Measurements from ENCODE around the gene SUMF2.
A peak's percentile ranks its signal among the peaks of the same experiment; 100 is the strongest.
"Not testable (repeated sequence)": the region's sequence is repeated elsewhere in the genome, so short reads cannot be mapped to it uniquely, and the experiment has no call there.

SUMF2 gene

DNA sequence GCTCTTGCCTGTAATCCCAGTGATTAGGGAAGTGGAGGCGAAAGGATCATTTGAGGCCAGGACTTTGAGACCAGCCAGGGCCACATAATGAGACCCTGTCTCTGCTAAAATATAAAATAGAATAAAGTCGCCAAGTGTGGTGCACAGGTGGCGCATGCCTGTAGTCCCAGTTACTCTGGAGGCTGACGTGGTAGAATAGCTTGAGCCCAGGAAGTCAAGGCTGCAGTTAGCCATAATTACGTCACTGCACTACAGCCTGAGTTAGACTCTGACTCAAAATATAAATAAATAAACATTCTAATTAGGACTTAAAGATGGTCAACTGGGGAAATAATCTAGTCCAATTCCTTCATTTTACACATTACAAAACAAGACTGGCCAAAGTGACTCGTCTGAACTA, 41.4 kb downstream of the SUMF2 start:
- peaks cover 5 to 13% of the 10 kb centered on the region in 2 donors for H3K4me1 ChIP-seq (ENCODE audit: control insufficient read depth in 1 of 2, insufficient read depth in 2 of 2, low read length in 2 of 2)
- peaks cover 12 to 34% of the 10 kb centered on the region in 2 donors for H3K36me3 ChIP-seq (ENCODE audit: control insufficient read depth in 1 of 2, insufficient read depth in 2 of 2, low read length in 2 of 2)
- peak overlapping the region; percentile 91 for H3K27ac ChIP-seq (ENCODE audit: low read depth, low read length)
- peak overlapping the region; percentile 91 to 95 for H3K4me3 ChIP-seq (ENCODE audit: low read depth in 1 of 2, low read length in 2 of 2)
- H3K9me3 ChIP-seq (ENCODE audit: control insufficient read depth in 1 of 2, low read length in 2 of 2) = no peaks in the 10 kb centered on the region
- H3K27me3 ChIP-seq (ENCODE audit: control insufficient read depth in 1 of 2, insufficient read depth in 2 of 2, low read length in 2 of 2) = no peaks in the 10 kb centered on the region
- H3K9ac ChIP-seq (ENCODE audit: low read depth in 1 of 2, low read length in 2 of 2) = peak overlapping the region; percentile 93 to 97

DNA sequence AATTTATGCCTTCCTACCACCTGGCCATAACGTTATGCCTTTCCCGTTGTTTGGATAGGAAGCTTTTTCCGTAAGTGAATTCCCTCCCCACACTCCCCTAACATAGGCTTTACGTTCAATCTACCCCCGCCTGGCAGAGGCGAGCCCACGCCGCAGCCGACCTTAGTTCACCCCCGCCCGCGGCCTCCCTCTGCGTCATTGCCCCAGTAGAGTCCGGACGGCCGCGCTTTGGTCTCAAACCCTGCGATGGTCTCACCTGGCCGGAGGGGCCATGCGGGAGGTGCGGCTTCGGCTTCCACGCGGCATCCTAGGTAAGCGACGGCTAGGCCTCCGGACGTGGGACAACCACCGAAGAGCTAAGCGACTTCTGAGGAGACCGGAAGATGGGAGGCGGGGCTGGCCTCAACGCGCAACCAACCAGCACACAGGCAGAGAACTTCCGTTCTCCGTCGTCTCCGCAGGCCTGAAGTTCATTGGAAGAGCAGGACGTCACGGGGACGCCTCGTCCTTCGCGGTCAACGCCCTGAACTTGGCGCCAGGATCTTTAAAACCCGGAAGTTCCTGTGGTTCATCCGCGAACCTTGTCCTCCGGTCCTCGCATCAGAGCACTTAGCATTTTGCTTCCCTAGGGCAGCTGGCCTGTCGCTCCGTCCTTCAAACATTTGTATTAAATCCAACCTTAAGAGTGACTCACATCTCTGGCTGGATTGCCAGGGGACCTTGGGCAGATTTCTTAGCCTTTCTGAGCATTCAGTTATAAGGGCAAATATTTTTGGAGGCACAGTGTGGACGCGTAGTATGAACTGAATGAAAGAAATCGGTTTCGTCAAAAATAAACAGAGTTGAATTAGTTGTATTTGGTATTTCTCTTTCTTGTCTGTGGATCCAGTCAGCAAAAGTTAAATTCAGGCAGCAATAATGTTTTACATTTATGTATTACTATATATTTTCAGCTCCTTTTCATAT, 42.3 kb downstream of the SUMF2 start, which contains the start of gene CHCHD2:
TSS of gene CHCHD2 (minus strand) at position 369 of the 966 bp plus-strand sequence. CDS start at position 306, 63 bp downstream.
- Histone ChIP-seq H3K4me1 (ENCODE audit: control insufficient read depth in 1 of 2, insufficient read depth in 2 of 2, low read length in 2 of 2) (peaks cover 5 to 13% of the 10 kb centered on the region in 2 donors), H3K9me3 (ENCODE audit: control insufficient read depth in 1 of 2, low read length in 2 of 2) (no peaks in the 10 kb centered on the region), H3K4me3 (ENCODE audit: low read depth in 1 of 2, low read length in 2 of 2) (peak within 1 kb of the TSS; percentile 91 to 95), H3K36me3 (ENCODE audit: control insufficient read depth in 1 of 2, insufficient read depth in 2 of 2, low read length in 2 of 2) (peaks cover 10 to 25% of the 10 kb centered on the region in 2 donors), H3K27ac (ENCODE audit: low read depth, low read length) (peak within 1 kb of the TSS; percentile 91), H3K27me3 (ENCODE audit: control insufficient read depth in 1 of 2, insufficient read depth in 2 of 2, low read length in 2 of 2) (no peaks in the 10 kb centered on the region), H3K9ac (ENCODE audit: low read depth in 1 of 2, low read length in 2 of 2) (peak within 1 kb of the TSS; percentile 93 to 97)

DNA sequence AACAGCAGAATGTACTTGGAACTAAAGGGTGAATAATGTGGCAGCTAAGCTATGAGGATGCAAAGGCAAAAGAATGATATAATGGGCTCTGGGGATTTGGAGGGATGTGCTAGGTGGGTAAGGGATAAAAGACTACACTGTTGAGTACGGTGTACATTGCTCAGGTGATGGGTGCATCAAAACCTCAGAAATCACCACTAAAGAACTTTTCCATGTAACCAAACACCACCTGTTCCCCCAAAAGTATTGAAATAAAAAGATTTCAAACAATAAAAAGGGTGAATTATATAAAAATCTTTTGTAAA, 43.8 kb downstream of the SUMF2 start:
- H3K27me3 ChIP-seq (ENCODE audit: control insufficient read depth in 1 of 2, insufficient read depth in 2 of 2, low read length in 2 of 2) = no peaks in the 10 kb centered on the region
- no peaks in the 10 kb centered on the region for H3K9me3 ChIP-seq (ENCODE audit: control insufficient read depth in 1 of 2, low read length in 2 of 2)
- no peak overlapping the region for H3K4me3 ChIP-seq (ENCODE audit: low read depth in 1 of 2, low read length in 2 of 2)
- no peak overlapping the region for H3K27ac ChIP-seq (ENCODE audit: low read depth, low read length)
- H3K4me1 ChIP-seq (ENCODE audit: control insufficient read depth in 1 of 2, insufficient read depth in 2 of 2, low read length in 2 of 2) = peaks cover 5 to 13% of the 10 kb centered on the region in 2 donors
- no peak overlapping the region for H3K9ac ChIP-seq (ENCODE audit: low read depth in 1 of 2, low read length in 2 of 2)
- peaks cover 7 to 14% of the 10 kb centered on the region in 2 donors for H3K36me3 ChIP-seq (ENCODE audit: control insufficient read depth in 1 of 2, insufficient read depth in 2 of 2, low read length in 2 of 2)

- Histone ChIP-seq H3K9me3 (ENCODE audit: control insufficient read depth in 1 of 2, low read length in 2 of 2) (no peaks in the 10 kb centered on the region), H3K4me3 (ENCODE audit: low read depth in 1 of 2, low read length in 2 of 2) (no peak overlapping the region), H3K36me3 (ENCODE audit: control insufficient read depth in 1 of 2, insufficient read depth in 2 of 2, low read length in 2 of 2) (no peaks in the 10 kb centered on the region), H3K27ac (ENCODE audit: low read depth, low read length) (no peak overlapping the region), H3K27me3 (ENCODE audit: control insufficient read depth in 1 of 2, insufficient read depth in 2 of 2, low read length in 2 of 2) (peaks cover 0 to under 1% of the 10 kb centered on the region in 2 donors), H3K9ac (ENCODE audit: low read depth in 1 of 2, low read length in 2 of 2) (no peak overlapping the region), H3K4me1 (ENCODE audit: control insufficient read depth in 1 of 2, insufficient read depth in 2 of 2, low read length in 2 of 2) (peaks cover 0 to 4% of the 10 kb centered on the region in 2 donors)
These were observed 46.5 kb downstream of the SUMF2 start for GRCh38 chr7:56110611-56111010.

DNA sequence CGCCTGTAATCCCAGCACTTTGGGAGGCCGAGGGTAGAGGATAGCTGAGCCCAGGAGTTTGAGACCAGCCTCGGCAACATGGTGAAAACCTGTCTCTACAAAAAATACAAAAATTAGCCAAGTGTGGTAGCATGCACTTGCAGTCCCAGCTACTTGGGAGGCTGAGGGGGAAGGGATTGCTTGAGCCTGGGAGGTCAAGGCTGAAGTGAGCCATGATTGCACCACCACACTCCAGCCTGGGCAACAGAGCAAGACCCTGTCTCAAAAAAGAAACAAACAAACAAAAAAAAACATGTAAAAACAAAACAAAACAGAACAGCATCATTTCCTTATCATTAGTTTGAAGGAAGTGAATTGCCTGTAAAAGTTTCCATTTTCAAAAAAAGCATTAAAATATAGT, 48.2 kb downstream of the SUMF2 start:
- not testable (repeated sequence) for H3K36me3 ChIP-seq (ENCODE audit: control insufficient read depth in 1 of 2, insufficient read depth in 2 of 2, low read length in 2 of 2); H3K9ac ChIP-seq (ENCODE audit: low read depth in 1 of 2, low read length in 2 of 2); H3K27me3 ChIP-seq (ENCODE audit: control insufficient read depth in 1 of 2, insufficient read depth in 2 of 2, low read length in 2 of 2); H3K4me1 ChIP-seq (ENCODE audit: control insufficient read depth in 1 of 2, insufficient read depth in 2 of 2, low read length in 2 of 2); H3K27ac ChIP-seq (ENCODE audit: low read depth, low read length); H3K9me3 ChIP-seq (ENCODE audit: control insufficient read depth in 1 of 2, low read length in 2 of 2); H3K4me3 ChIP-seq (ENCODE audit: low read depth in 1 of 2, low read length in 2 of 2)

DNA sequence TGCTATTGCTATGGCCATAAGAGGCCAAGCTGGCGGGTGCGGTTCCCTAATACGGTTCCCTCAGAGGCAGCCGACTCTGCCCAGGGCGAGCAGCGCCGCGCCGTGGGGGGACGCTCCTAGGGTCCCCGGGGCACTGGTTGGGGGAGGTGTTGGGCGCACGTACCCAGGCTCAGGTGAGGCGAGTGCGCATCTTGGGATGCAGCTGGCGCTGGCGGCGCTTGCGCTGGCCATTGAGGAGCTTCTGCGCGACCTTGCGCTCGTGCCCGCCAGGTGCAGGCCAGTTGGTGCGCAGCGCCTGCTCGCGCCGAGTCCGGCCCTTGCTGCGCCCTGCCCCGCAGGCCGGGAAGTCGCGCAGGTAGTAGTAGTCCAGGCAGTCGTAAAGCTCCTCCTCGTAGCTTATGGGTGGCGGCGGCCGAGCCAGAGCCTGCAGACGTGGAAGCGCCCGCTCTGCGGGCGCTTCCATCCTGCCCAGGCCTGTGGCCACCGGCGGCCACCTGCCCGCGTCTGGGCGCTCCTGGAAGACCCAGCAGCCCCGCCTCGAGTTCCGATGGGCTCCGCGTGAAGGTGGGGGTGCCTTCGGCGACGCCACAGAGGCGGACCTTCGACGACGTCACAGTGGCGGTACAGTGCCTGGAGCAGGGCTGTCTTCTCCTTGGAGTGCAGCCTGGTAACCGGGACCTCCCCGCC, 51.9 kb downstream of the SUMF2 start, which contains the start of gene NUPR2:
TSS of gene NUPR2 (minus strand) at position 566 of the 687 bp plus-strand sequence. CDS start at position 463, 103 bp downstream.
- Histone ChIP-seq H3K4me1 (ENCODE audit: control insufficient read depth in 1 of 2, insufficient read depth in 2 of 2, low read length in 2 of 2) (no peaks in the 10 kb centered on the region), H3K4me3 (ENCODE audit: low read depth in 1 of 2, low read length in 2 of 2) (peak within 1 kb of the TSS in 1 of 2 donors; percentile 36), H3K9ac (ENCODE audit: low read depth in 1 of 2, low read length in 2 of 2) (no peak within 1 kb of the TSS), H3K27me3 (ENCODE audit: control insufficient read depth in 1 of 2, insufficient read depth in 2 of 2, low read length in 2 of 2) (peaks cover 0 to 10% of the 10 kb centered on the region in 2 donors), H3K27ac (ENCODE audit: low read depth, low read length) (no peak within 1 kb of the TSS), H3K36me3 (ENCODE audit: control insufficient read depth in 1 of 2, insufficient read depth in 2 of 2, low read length in 2 of 2) (no peaks in the 10 kb centered on the region), H3K9me3 (ENCODE audit: control insufficient read depth in 1 of 2, low read length in 2 of 2) (no peaks in the 10 kb centered on the region)

- no peak overlapping the region for H3K9ac ChIP-seq (ENCODE audit: low read depth in 1 of 2, low read length in 2 of 2)
- no peak overlapping the region for H3K27ac ChIP-seq (ENCODE audit: low read depth, low read length)
- no peaks in the 10 kb centered on the region for H3K4me1 ChIP-seq (ENCODE audit: control insufficient read depth in 1 of 2, insufficient read depth in 2 of 2, low read length in 2 of 2)
- H3K9me3 ChIP-seq (ENCODE audit: control insufficient read depth in 1 of 2, low read length in 2 of 2) = no peaks in the 10 kb centered on the region
- H3K4me3 ChIP-seq (ENCODE audit: low read depth in 1 of 2, low read length in 2 of 2) = no peak overlapping the region
- H3K36me3 ChIP-seq (ENCODE audit: control insufficient read depth in 1 of 2, insufficient read depth in 2 of 2, low read length in 2 of 2) = no peaks in the 10 kb centered on the region
- peaks cover 0 to 3% of the 10 kb centered on the region in 2 donors for H3K27me3 ChIP-seq (ENCODE audit: control insufficient read depth in 1 of 2, insufficient read depth in 2 of 2, low read length in 2 of 2)
These were observed 57.4 kb downstream of the SUMF2 start for GRCh38 chr7:56121440-56121839.

- no peaks in the 10 kb centered on the region for H3K9me3 ChIP-seq (ENCODE audit: control insufficient read depth in 1 of 2, low read length in 2 of 2)
These were observed 60.9 kb downstream of the SUMF2 start for GRCh38 chr7:56124981-56125380.

DNA sequence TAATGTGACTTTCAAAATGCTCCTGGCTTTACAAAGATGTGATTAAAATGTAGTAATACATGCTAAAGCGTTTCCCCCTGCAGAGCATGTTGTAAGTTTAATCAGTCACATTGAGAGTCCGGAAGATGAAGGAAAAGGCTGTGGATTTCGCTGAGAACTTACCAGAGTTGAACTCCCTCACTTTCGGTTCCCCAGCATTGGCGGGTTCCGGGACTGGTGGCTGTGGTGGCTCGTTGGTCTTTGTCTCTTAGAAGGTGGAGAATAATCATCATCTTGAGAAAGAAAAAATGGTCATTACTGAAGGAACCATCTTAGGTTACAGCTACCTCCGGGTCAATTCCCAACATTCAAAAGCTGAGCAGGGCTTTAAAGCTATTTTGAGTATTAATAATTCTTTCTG, 61.7 kb downstream of the SUMF2 start:
- H3K27me3 ChIP-seq (ENCODE audit: control insufficient read depth in 1 of 2, insufficient read depth in 2 of 2, low read length in 2 of 2) = no peaks in the 10 kb centered on the region
- no peaks in the 10 kb centered on the region for H3K9me3 ChIP-seq (ENCODE audit: control insufficient read depth in 1 of 2, low read length in 2 of 2)
- no peaks in the 10 kb centered on the region for H3K4me1 ChIP-seq (ENCODE audit: control insufficient read depth in 1 of 2, insufficient read depth in 2 of 2, low read length in 2 of 2)
- H3K4me3 ChIP-seq (ENCODE audit: low read depth in 1 of 2, low read length in 2 of 2) = no peak overlapping the region
- H3K36me3 ChIP-seq (ENCODE audit: control insufficient read depth in 1 of 2, insufficient read depth in 2 of 2, low read length in 2 of 2) = no peaks in the 10 kb centered on the region
- H3K9ac ChIP-seq (ENCODE audit: low read depth in 1 of 2, low read length in 2 of 2) = no peak overlapping the region
- H3K27ac ChIP-seq (ENCODE audit: low read depth, low read length) = no peak overlapping the region

More at GRCh38 chr7:56124981-56125380, 60.9 kb downstream of the SUMF2 start:
- Histone ChIP-seq H3K36me3 (ENCODE audit: control insufficient read depth in 1 of 2, insufficient read depth in 2 of 2, low read length in 2 of 2) (no peaks in the 10 kb centered on the region), H3K9ac (ENCODE audit: low read depth in 1 of 2, low read length in 2 of 2) (no peak overlapping the region), H3K27me3 (ENCODE audit: control insufficient read depth in 1 of 2, insufficient read depth in 2 of 2, low read length in 2 of 2) (no peaks in the 10 kb centered on the region), H3K4me3 (ENCODE audit: low read depth in 1 of 2, low read length in 2 of 2) (no peak overlapping the region), H3K4me1 (ENCODE audit: control insufficient read depth in 1 of 2, insufficient read depth in 2 of 2, low read length in 2 of 2) (no peaks in the 10 kb centered on the region), H3K27ac (ENCODE audit: low read depth, low read length) (no peak overlapping the region)

Measured in duodenal mucosa (tissue), 2 donors.